Large intestine (tissue), 3 donors: ENCODE results near the gene PEAK1. TPM values are rescaled to one million over a fixed set of nuclear protein-coding genes. Genes with fewer than 3 reads are reported as not detected.

ENCODE experiments used
- DNase-seq, 2 donors: peaks; one replicate each; pipeline versions ENCODE4 v3.0.0 to v3.0.0-alpha.2; 2013
- H3K27ac ChIP-seq: one replicate; pipeline ENCODE4 v1.5.1; 2013; ENCODE audit warnings: low read length
- H3K27me3 ChIP-seq: 2 replicates; pipeline ENCODE4 v1.6.1; 2013; ENCODE audit warnings: low read length; ENCODE audit not compliant: control insufficient read depth, insufficient read depth
- H3K36me3 ChIP-seq: 2 replicates; pipeline ENCODE4 v1.6.1; 2013; ENCODE audit warnings: low read length; ENCODE audit not compliant: control insufficient read depth, insufficient read depth
- H3K4me1 ChIP-seq: one replicate; pipeline ENCODE4 v1.6.1; 2013; ENCODE audit warnings: low read length; ENCODE audit not compliant: control insufficient read depth, insufficient read depth
- H3K4me3 ChIP-seq: one replicate; pipeline ENCODE4 v1.5.1; 2013; ENCODE audit warnings: low read length
- H3K9me3 ChIP-seq: one replicate; pipeline ENCODE4 v1.6.1; 2013; ENCODE audit warnings: mild to moderate bottlenecking, low read depth, low read length, moderate library complexity; ENCODE audit not compliant: control insufficient read depth
- WGBS: methylation state at CpG from one replicate; pipeline ENCODE4 v1.1.5; 2013; ENCODE audit warnings: low lambda C conversion rate; ENCODE audit not compliant: insufficient coverage; 5-methylcytosine and 5-hydroxymethylcytosine counted together
- polyA plus RNA-seq: library from polyadenylated mRNA; unstranded; fragments of 120-200 nt; gene quantifications from one replicate; pipeline ENCODE4 v1.2.1, GENCODE V29; 2013

PEAK1 gene
- polyA plus RNA-seq, 1 donor = 25.7 TPM

DNA sequence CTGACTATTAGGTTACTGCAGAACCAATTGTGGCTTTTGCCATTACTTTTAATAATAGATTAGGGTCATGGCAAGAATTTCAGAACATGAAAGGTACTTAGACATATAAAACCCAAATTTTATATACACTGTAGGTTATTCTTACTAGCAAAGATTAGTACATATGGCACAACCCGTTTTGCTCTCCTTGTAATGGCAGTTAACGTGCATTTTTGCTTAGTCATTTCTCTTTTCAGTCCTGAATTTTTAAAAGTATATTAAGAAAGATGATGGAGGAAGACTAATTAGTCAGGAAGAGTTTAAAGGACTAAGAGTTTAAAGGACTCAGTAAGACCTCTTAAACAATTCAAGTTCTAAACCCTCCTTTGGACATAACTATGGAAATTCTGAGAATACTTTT, 114.0 kb downstream of the PEAK1 start:
- Histone ChIP-seq H3K27me3 (no peaks in the 10 kb centered on the region), H3K27ac (no peak overlapping the region), H3K36me3 (peaks cover 2% of the 10 kb centered on the region), H3K4me1 (no peaks in the 10 kb centered on the region), H3K9me3 (no peaks in the 10 kb centered on the region), H3K4me3 (no peak overlapping the region)
- WGBS = 100% methylated on average over 1 of the region's 2 CpGs
- DNase-seq = no peak

DNA sequence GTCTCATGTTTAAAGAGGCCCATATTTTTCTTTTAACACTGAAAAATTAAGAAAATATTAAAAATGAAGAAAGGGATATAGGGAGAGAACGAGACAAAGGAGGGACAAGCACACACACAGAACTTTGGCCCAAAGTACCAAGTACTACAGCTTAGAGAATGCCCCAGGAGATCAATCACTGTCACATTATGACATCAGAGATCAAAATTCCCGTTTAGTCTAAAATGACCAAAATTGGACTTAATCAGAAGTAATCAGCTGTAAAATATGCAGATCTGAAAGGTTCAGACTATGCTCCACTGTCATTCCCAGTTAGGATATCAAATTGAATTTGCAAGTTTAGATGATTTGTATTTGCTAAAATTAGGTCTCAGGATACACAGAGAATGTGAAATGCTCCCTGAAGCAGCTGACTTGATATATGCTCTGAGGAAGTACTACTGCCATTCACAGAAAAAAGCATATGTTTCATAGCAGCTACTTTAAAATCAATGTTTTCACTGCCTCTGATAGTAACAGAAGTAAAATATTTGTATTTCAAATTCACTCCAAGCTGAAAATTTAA, 123.0 kb downstream of the PEAK1 start:
- Histone ChIP-seq H3K4me3 (no peak overlapping the region), H3K9me3 (no peaks in the 10 kb centered on the region), H3K4me1 (no peaks in the 10 kb centered on the region), H3K27ac (no peak overlapping the region), H3K27me3 (no peaks in the 10 kb centered on the region), H3K36me3 (no peaks in the 10 kb centered on the region)
- no peak for DNase-seq
- 91% methylated on average over 1 of the region's 2 CpGs for WGBS

DNA sequence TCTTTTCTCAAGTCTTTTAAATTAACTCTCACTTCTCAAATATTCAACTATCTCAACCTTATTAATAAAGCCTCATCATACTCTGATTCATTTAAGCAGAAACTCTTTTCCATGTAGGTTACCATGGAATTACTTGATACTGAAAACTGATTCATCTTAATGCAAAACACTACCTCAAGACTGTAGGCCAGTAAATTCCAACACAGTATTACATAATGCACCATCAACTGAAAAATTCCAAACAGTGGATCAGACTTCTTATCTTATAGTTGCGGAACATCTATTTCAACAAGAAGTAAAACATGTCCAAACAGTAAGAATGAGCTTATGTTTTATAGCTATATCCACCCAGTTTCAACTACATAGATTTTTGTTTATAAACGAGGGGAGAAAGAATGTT, 124.5 kb downstream of the PEAK1 start:
- no peaks in the 10 kb centered on the region for H3K36me3 ChIP-seq
- no peaks in the 10 kb centered on the region for H3K27me3 ChIP-seq
- DNase-seq = no peak
- 71% methylated on average over 1 of the region's 2 CpGs for WGBS
- no peaks in the 10 kb centered on the region for H3K4me1 ChIP-seq
- no peak overlapping the region for H3K27ac ChIP-seq
- no peaks in the 10 kb centered on the region for H3K9me3 ChIP-seq
- no peak overlapping the region for H3K4me3 ChIP-seq

DNA sequence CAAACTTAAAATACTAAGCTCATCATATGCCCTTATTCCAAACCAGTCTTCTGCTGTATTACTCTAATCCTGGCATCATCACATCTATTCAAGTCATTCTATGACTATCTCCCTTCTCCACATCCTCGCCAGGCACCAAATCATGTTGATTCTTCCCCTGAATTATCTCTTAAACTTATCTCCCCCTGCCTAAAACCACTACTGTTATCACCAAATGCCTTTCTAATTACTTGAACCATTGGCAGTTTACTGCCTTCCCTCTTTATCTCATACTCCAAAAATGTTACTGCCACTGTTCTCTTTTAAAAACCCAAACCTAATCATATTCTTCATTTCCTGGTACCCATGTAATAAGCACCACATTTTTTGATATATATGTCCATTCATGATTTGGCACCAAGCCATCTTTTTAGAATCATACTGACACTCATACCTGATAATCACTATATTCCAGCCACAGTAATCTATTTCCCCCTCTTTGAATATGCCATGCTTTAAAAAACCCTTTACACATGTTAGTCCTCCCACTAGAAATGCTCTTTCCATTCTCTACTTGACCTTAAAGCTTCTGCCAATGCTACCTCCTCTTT, 126.8 kb downstream of the PEAK1 start:
- WGBS = 100% methylated on average over 1 of the region's 1 CpG
- Histone ChIP-seq H3K27me3 (no peaks in the 10 kb centered on the region), H3K9me3 (no peaks in the 10 kb centered on the region), H3K4me1 (no peaks in the 10 kb centered on the region), H3K36me3 (no peaks in the 10 kb centered on the region), H3K4me3 (no peak overlapping the region), H3K27ac (no peak overlapping the region)
- DNase-seq = no peak

DNA sequence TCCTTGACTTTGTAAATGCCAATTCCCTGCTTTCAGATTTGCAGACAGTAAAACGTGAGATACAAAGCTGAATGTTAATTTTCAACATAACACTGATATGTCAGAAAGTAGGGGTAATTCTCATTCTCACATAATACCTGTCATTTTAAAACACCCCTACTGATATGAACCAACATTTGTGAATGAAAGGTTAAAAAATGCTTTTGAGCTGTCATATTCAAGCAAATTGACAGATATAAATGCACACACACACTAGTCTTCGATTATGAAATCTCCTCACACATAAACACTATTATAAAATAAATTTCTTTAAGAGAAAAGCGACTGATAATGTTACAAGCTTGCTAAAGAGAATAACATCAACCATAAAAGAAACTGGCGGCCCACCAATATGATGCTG, 128.8 kb downstream of the PEAK1 start:
- WGBS = 57% methylated on average over 1 of the region's 4 CpGs
- Histone ChIP-seq H3K4me1 (no peaks in the 10 kb centered on the region), H3K36me3 (no peaks in the 10 kb centered on the region), H3K9me3 (no peaks in the 10 kb centered on the region), H3K4me3 (no peak overlapping the region), H3K27ac (no peak overlapping the region), H3K27me3 (no peaks in the 10 kb centered on the region)
- no peak for DNase-seq

DNA sequence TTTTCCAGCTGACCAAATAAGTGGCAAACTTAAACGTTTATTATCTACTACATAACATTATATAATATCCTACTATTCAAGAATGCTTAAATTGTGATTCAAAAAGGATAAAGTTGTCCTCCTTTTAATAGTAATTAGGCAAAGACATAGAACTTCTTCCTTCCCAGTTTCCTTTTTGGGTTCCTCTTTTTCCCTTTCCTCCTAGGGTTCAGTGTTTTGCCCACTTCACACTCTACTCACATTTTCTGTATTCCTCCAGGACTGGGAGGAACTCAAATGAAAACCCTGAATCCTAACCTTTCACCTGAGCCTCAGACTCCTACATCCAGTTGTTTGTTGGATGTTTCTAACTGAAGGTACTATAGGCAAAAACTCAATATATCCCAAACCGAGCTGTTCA, 132.5 kb downstream of the PEAK1 start:
- no peak overlapping the region for H3K4me3 ChIP-seq
- H3K27ac ChIP-seq = no peak overlapping the region
- no peak for DNase-seq
- H3K36me3 ChIP-seq = peaks cover 9% of the 10 kb centered on the region
- no peaks in the 10 kb centered on the region for H3K4me1 ChIP-seq
- H3K27me3 ChIP-seq = no peaks in the 10 kb centered on the region
- H3K9me3 ChIP-seq = no peaks in the 10 kb centered on the region
- WGBS = 100% methylated on average over 2 of the region's 2 CpGs

DNA sequence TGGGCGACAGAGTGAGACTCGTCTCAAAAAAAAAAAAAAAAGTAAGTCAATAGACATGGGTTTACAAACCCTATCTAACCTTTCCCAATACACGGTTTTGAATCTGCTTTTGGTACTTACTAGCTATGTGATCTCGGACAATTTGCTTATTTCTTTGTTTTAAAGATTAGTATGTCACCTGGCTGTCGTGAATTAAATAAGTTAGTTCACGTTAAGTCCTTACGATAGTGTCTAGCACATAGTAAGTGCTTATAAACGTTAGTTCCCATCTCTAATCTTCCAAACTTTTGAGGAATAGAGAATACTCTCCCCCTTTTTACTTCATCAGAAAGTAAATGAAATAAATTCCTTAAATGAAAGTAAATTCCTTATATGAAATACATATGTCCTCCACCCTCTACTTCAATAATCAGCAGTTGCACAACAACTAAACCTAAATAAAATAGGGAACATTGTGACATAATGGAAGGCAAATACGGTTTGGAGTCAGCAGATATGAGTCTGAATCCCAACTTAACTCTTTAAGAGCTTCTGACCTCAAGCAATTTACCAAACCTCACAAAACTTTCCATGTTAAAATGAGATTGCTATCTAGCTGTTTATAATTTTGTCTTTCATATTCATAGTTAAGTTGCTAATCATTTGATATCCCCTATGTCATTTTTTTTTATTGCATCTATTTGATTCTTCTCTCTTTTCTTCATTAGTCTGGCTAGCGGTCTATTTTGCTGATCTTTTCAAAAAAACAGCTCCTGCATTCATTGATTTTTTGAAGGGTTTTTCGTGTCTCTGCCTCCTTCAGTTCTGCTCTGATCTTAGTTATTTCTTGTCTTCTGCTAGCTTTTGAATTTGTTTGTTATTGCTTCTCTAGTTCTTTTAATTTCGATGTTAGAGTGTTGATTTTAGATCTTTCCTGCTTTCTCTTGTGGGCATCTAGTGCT, 134.6 kb downstream of the PEAK1 start:
- Histone ChIP-seq H3K4me1 (no peaks in the 10 kb centered on the region), H3K9me3 (no peaks in the 10 kb centered on the region), H3K4me3 (no peak overlapping the region), H3K36me3 (peaks cover 9% of the 10 kb centered on the region), H3K27ac (no peak overlapping the region), H3K27me3 (no peaks in the 10 kb centered on the region)
- WGBS = 91% methylated on average over 7 of the region's 12 CpGs
- no peak for DNase-seq

DNA sequence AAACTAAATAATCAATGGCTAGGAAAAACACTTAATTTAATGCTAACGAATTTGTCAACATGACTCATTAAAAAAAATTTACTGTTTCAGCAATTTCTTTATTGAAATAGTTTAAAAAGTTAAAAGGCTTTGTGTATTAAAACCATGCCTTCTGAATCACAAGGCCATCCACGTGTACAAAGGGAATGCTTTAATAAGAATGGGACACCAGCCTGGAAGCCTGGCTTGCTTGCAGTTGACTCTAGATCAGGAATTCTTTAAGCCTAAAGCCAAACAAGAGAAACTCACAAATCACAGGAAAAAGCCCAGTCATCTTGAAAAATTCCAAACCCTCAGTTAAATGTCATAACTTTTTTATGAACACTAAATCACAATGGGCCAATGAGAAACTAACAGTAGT, 137.6 kb downstream of the PEAK1 start:
- WGBS = 100% methylated on average over 1 of the region's 2 CpGs
- H3K4me1 ChIP-seq = no peaks in the 10 kb centered on the region
- no peak overlapping the region for H3K27ac ChIP-seq
- no peaks in the 10 kb centered on the region for H3K9me3 ChIP-seq
- H3K4me3 ChIP-seq = no peak overlapping the region
- DNase-seq = no peak
- H3K36me3 ChIP-seq = peaks cover 14% of the 10 kb centered on the region
- H3K27me3 ChIP-seq = no peaks in the 10 kb centered on the region

DNA sequence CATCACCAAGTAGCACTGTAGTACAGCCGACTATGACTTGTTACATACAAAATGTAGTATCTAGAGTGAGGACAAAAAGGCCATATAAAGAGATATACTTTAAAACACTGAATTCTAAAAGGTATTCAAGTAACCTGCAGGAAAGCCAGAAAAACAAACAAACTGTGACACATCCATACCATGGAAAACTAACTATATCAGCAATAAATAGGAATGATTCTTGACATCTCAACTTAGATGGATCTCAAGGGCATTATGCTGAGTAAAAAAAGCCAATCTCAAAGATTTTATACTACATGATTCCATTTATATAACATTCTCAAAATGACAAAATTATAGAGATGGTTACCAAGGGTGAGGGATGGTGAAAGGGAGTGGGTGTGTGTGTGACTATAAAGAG, 143.0 kb downstream of the PEAK1 start:
- Histone ChIP-seq H3K4me3 (no peak overlapping the region), H3K27ac (no peak overlapping the region), H3K27me3 (no peaks in the 10 kb centered on the region), H3K36me3 (peaks cover 5% of the 10 kb centered on the region), H3K9me3 (no peaks in the 10 kb centered on the region), H3K4me1 (no peaks in the 10 kb centered on the region)
- WGBS = 100% methylated on average over 1 of the region's 1 CpG
- DNase-seq = no peak

DNA sequence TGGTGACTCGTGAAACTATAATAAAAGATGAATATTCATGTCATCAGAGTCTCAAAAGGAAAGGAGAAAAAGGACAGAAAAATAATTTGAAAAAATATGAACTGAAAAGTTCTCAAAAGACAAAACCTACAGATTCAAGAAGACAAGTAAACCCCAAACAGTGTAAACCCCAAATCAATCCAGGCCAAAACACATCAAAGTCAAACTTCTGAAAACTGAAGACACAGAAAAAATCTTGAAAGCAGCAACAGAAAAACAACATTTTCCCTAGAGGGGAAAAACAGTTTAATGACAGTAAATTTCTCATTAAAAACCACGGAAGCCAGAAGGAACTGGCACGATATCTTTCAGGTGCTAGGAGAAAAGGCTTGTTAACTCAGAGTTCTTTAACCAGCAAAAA, 143.8 kb downstream of the PEAK1 start:
- WGBS = 89% methylated on average over 3 of the region's 3 CpGs
- Histone ChIP-seq H3K27me3 (no peaks in the 10 kb centered on the region), H3K36me3 (peaks cover 5% of the 10 kb centered on the region), H3K4me1 (no peaks in the 10 kb centered on the region), H3K27ac (no peak overlapping the region), H3K9me3 (no peaks in the 10 kb centered on the region), H3K4me3 (no peak overlapping the region)
- no peak for DNase-seq
